ENCODE results near the gene HIF1AN. TPM values are rescaled to one million over a fixed set of nuclear protein-coding genes. Genes with fewer than 3 reads are reported as not detected.

Gene HIF1AN
- total RNA-seq, 1 donor from 2014 or later = 19.3 TPM

DNA sequence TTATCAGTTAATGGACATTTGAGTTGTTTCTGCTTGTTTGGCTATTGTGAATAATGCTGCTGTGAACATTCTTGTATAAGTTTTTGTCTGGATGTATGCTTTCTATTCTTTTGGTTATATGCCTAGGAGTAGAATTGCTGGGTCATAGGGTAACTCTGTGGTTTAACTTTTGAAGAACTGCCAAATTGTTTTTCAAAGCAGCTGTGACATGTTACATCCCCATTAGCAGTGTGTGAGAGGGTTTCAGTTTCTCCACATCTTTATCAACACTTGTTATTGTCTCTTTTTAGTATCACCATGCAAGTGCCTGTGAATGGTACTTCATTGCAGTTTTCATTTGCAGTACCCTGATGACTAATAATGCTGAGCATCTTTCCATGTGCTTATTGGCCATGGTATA is 4.0 kb upstream of the HIF1AN start:
- H3K36me3 ChIP-seq (ENCODE audit: control insufficient read depth in 3 of 3, insufficient read depth in 3 of 3, low read length in 3 of 3) = peaks cover 4% of the 10 kb centered on the region in 3 donors
- no peak overlapping the region for H3K9ac ChIP-seq (ENCODE audit: low read depth in 1 of 3, low read length in 3 of 3)
- H3K4me1 ChIP-seq (ENCODE audit: control insufficient read depth in 3 of 3, insufficient read depth in 3 of 3, low read length in 3 of 3) = peaks cover 27 to 44% (median 37%) of the 10 kb centered on the region in 3 donors
- no peak overlapping the region for H3K27ac ChIP-seq (ENCODE audit: low read depth, low read length)
- no peaks in the 10 kb centered on the region for H3K9me3 ChIP-seq (ENCODE audit: control insufficient read depth in 3 of 3, low read length in 3 of 3)
- no peak overlapping the region for H3K4me3 ChIP-seq (ENCODE audit: low read length in 3 of 3)
- H3K27me3 ChIP-seq (ENCODE audit: control insufficient read depth in 3 of 3, insufficient read depth in 3 of 3, low read length in 3 of 3) = no peaks in the 10 kb centered on the region

DNA sequence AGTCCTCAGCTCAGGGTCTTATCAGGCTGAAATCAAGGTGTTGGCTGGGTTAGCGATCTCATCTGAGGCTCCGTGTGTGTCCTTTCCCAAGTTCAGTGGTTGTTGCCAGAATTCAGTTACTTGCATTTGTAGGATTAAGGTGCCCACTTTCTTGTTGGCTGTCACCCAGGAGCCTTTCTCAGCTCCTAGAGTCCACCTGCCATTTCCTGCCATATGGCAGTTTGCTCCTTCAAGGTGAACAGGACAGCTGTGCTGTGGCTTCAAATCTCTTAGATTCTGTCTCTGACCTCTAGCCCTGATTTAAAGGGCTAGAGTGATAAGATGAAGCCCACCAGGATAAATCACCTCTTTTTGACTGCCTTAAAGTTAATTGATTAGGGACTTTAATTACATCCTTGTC is 1.0 kb upstream of the HIF1AN start:
- Histone ChIP-seq H3K4me1 (ENCODE audit: control insufficient read depth in 3 of 3, insufficient read depth in 3 of 3, low read length in 3 of 3) (peaks cover 10 to 26% (median 24%) of the 10 kb centered on the region in 3 donors), H3K27ac (ENCODE audit: low read depth, low read length) (no peak overlapping the region), H3K9me3 (ENCODE audit: control insufficient read depth in 3 of 3, low read length in 3 of 3) (no peaks in the 10 kb centered on the region), H3K4me3 (ENCODE audit: low read length in 3 of 3) (peak overlapping the region in 1 of 3 donors; percentile 88), H3K36me3 (ENCODE audit: control insufficient read depth in 3 of 3, insufficient read depth in 3 of 3, low read length in 3 of 3) (peaks cover 6 to 13% (median 10%) of the 10 kb centered on the region in 3 donors), H3K9ac (ENCODE audit: low read depth in 1 of 3, low read length in 3 of 3) (no peak overlapping the region), H3K27me3 (ENCODE audit: control insufficient read depth in 3 of 3, insufficient read depth in 3 of 3, low read length in 3 of 3) (no peaks in the 10 kb centered on the region)

DNA sequence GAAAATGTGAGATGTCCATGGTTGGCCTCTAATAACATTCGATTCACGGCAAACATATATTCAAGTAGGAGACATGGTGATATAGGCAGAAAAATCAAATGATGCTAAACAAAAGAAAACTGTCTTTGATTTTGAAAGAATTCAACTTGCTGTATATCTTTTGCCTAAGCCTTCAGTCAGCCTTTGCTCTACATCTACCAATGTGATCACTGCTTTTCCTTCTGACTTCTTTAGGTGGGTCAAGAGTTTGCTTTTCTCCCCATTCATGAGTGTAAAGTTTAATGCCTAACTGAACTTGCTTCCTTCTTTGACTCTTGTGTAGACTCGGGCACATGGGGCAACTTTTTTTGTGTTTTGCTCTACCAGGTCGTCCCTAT is 417 bp upstream of the HIF1AN start:
- peaks cover 6 to 20% (median 18%) of the 10 kb centered on the region in 3 donors for H3K4me1 ChIP-seq (ENCODE audit: control insufficient read depth in 3 of 3, insufficient read depth in 3 of 3, low read length in 3 of 3)
- no peak overlapping the region for H3K27ac ChIP-seq (ENCODE audit: low read depth, low read length)
- no peaks in the 10 kb centered on the region for H3K9me3 ChIP-seq (ENCODE audit: control insufficient read depth in 3 of 3, low read length in 3 of 3)
- H3K9ac ChIP-seq (ENCODE audit: low read depth in 1 of 3, low read length in 3 of 3) = peak overlapping the region; percentile 63 to 82 (median 69)
- H3K4me3 ChIP-seq (ENCODE audit: low read length in 3 of 3) = peak overlapping the region; percentile 79 to 88 (median 82)
- peaks cover 7 to 14% (median 13%) of the 10 kb centered on the region in 3 donors for H3K36me3 ChIP-seq (ENCODE audit: control insufficient read depth in 3 of 3, insufficient read depth in 3 of 3, low read length in 3 of 3)
- no peaks in the 10 kb centered on the region for H3K27me3 ChIP-seq (ENCODE audit: control insufficient read depth in 3 of 3, insufficient read depth in 3 of 3, low read length in 3 of 3)

DNA sequence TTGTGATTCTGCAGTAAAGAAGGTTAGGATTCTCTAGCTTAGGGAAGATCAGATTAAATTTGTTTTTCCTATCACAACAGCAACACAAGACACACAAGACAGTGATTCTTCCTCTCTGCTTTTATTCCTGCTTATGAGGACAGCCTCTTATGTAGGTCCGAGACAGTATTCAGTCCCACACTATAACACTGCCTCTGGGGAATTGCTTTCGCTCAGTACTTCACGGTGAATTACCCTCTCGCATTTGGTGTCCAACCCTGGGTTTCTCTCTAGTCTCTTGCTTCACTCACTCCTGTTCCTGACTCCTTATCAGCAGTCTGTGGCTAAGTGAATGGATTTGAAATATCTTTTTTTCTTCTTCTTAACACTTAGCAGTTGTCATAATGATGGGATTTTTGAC is 1.7 kb downstream of the HIF1AN start:
- peaks cover 6 to 20% (median 18%) of the 10 kb centered on the region in 3 donors for H3K4me1 ChIP-seq (ENCODE audit: control insufficient read depth in 3 of 3, insufficient read depth in 3 of 3, low read length in 3 of 3)
- H3K9ac ChIP-seq (ENCODE audit: low read depth in 1 of 3, low read length in 3 of 3) = no peak overlapping the region
- H3K4me3 ChIP-seq (ENCODE audit: low read length in 3 of 3) = no peak overlapping the region
- H3K9me3 ChIP-seq (ENCODE audit: control insufficient read depth in 3 of 3, low read length in 3 of 3) = no peaks in the 10 kb centered on the region
- no peak overlapping the region for H3K27ac ChIP-seq (ENCODE audit: low read depth, low read length)
- no peaks in the 10 kb centered on the region for H3K27me3 ChIP-seq (ENCODE audit: control insufficient read depth in 3 of 3, insufficient read depth in 3 of 3, low read length in 3 of 3)
- H3K36me3 ChIP-seq (ENCODE audit: control insufficient read depth in 3 of 3, insufficient read depth in 3 of 3, low read length in 3 of 3) = peaks cover 12 to 31% (median 28%) of the 10 kb centered on the region in 3 donors

DNA sequence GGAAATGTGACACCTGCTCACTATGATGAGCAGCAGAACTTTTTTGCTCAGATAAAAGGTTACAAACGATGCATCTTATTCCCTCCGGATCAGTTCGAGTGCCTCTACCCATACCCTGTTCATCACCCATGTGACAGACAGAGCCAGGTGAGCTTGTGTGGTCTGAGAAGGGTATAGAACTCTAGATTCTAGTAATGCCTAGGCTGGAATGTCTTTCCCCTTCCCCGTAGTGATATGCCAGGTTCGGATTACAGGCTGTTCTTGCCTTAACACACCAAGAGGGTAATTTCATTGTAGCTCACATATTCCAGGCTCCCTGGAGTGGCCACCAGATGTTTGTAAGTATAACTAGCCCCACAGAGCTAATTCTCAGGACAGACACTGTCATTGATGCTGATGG is 9.2 kb downstream of the HIF1AN start:
- H3K4me1 ChIP-seq (ENCODE audit: control insufficient read depth in 3 of 3, insufficient read depth in 3 of 3, low read length in 3 of 3) = no peaks in the 10 kb centered on the region

DNA sequence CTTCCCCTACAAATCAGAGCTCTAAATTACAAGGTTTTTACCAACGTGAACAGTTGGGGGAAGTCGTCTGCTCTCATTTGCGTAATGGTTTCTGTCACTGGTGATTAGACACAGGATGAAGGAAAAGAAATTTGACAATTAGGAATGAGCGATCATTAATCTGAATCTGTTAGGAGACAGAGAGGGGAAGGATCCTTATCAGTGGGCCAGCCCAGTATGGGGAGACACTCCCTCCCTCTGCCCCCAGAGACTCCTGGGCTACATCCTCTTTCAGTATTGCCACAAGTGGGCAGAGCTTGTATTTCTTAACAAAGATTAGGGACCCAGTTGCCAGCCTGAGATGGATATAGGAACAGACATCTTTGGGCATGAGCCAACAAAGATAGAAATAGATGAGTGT is 15.5 kb downstream of the HIF1AN start:
- H3K27ac ChIP-seq (ENCODE audit: low read depth, low read length) = no peak overlapping the region

More for the DNA sequence above, 9.2 kb downstream of the HIF1AN start:
- Histone ChIP-seq H3K27me3 (ENCODE audit: control insufficient read depth in 3 of 3, insufficient read depth in 3 of 3, low read length in 3 of 3) (no peaks in the 10 kb centered on the region), H3K4me3 (ENCODE audit: low read length in 3 of 3) (no peak overlapping the region), H3K9me3 (ENCODE audit: control insufficient read depth in 3 of 3, low read length in 3 of 3) (no peaks in the 10 kb centered on the region), H3K27ac (ENCODE audit: low read depth, low read length) (no peak overlapping the region), H3K9ac (ENCODE audit: low read depth in 1 of 3, low read length in 3 of 3) (no peak overlapping the region), H3K36me3 (ENCODE audit: control insufficient read depth in 3 of 3, insufficient read depth in 3 of 3, low read length in 3 of 3) (peaks cover 43 to 82% (median 79%) of the 10 kb centered on the region in 3 donors)

DNA sequence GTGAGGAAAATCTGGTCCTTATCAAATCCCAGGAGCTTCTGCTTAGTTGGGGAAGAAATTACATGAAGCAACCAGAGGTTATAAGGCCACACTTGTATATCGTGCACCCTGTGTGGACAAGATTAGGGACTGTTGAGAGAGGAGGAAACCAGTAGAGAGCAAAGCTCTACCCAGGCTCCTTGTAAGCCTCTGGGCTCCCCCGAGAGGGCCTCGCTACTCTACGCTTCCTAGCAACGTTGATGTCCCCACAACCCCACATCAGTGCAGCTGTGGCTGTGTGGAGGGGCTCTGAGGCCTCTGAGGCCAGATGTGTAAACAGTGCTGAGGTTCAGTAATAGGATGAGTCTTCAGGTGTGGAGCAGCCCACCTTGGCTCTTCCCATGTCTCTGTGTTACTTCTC is 16.0 kb downstream of the HIF1AN start:
- H3K4me3 ChIP-seq (ENCODE audit: low read length in 3 of 3) = no peak overlapping the region
- no peaks in the 10 kb centered on the region for H3K9me3 ChIP-seq (ENCODE audit: control insufficient read depth in 3 of 3, low read length in 3 of 3)
- H3K36me3 ChIP-seq (ENCODE audit: control insufficient read depth in 3 of 3, insufficient read depth in 3 of 3, low read length in 3 of 3) = peaks cover 26 to 44% (median 43%) of the 10 kb centered on the region in 3 donors
- no peak overlapping the region for H3K27ac ChIP-seq (ENCODE audit: low read depth, low read length)
- no peaks in the 10 kb centered on the region for H3K27me3 ChIP-seq (ENCODE audit: control insufficient read depth in 3 of 3, insufficient read depth in 3 of 3, low read length in 3 of 3)
- H3K4me1 ChIP-seq (ENCODE audit: control insufficient read depth in 3 of 3, insufficient read depth in 3 of 3, low read length in 3 of 3) = no peaks in the 10 kb centered on the region
- H3K9ac ChIP-seq (ENCODE audit: low read depth in 1 of 3, low read length in 3 of 3) = no peak overlapping the region

More for the DNA sequence above, 15.5 kb downstream of the HIF1AN start:
- no peaks in the 10 kb centered on the region for H3K9me3 ChIP-seq (ENCODE audit: control insufficient read depth in 3 of 3, low read length in 3 of 3)
- H3K27me3 ChIP-seq (ENCODE audit: control insufficient read depth in 3 of 3, insufficient read depth in 3 of 3, low read length in 3 of 3) = no peaks in the 10 kb centered on the region
- H3K4me3 ChIP-seq (ENCODE audit: low read length in 3 of 3) = no peak overlapping the region
- no peaks in the 10 kb centered on the region for H3K4me1 ChIP-seq (ENCODE audit: control insufficient read depth in 3 of 3, insufficient read depth in 3 of 3, low read length in 3 of 3)
- no peak overlapping the region for H3K9ac ChIP-seq (ENCODE audit: low read depth in 1 of 3, low read length in 3 of 3)
- H3K36me3 ChIP-seq (ENCODE audit: control insufficient read depth in 3 of 3, insufficient read depth in 3 of 3, low read length in 3 of 3) = peaks cover 26 to 45% (median 42%) of the 10 kb centered on the region in 3 donors

DNA sequence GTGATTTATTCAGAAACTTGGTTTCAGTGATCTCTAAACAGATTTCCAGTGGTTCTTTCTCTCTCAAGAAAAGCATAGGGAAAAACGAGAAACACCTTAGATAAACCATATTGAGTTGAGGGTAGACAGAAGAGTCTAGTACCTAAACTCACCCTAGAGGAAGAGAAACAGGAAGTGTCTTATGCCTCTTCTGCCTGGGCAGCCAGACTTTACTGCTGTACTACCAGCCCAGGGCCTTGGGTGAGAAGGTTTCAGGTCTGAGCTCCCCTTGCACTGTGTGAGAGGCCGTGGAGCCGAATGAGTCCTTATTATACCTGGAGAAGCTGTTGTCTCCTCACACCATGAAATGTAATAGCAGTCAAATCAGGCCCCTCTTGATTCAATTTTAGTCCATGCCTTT is 18.2 kb downstream of the HIF1AN start:
- H3K4me1 ChIP-seq (ENCODE audit: control insufficient read depth in 3 of 3, insufficient read depth in 3 of 3, low read length in 3 of 3) = no peaks in the 10 kb centered on the region
- H3K9me3 ChIP-seq (ENCODE audit: control insufficient read depth in 3 of 3, low read length in 3 of 3) = no peaks in the 10 kb centered on the region
- H3K4me3 ChIP-seq (ENCODE audit: low read length in 3 of 3) = no peak overlapping the region
- H3K36me3 ChIP-seq (ENCODE audit: control insufficient read depth in 3 of 3, insufficient read depth in 3 of 3, low read length in 3 of 3) = peaks cover 6 to 27% (median 23%) of the 10 kb centered on the region in 3 donors
- H3K27me3 ChIP-seq (ENCODE audit: control insufficient read depth in 3 of 3, insufficient read depth in 3 of 3, low read length in 3 of 3) = no peaks in the 10 kb centered on the region
- no peak overlapping the region for H3K9ac ChIP-seq (ENCODE audit: low read depth in 1 of 3, low read length in 3 of 3)
- H3K27ac ChIP-seq (ENCODE audit: low read depth, low read length) = no peak overlapping the region

DNA sequence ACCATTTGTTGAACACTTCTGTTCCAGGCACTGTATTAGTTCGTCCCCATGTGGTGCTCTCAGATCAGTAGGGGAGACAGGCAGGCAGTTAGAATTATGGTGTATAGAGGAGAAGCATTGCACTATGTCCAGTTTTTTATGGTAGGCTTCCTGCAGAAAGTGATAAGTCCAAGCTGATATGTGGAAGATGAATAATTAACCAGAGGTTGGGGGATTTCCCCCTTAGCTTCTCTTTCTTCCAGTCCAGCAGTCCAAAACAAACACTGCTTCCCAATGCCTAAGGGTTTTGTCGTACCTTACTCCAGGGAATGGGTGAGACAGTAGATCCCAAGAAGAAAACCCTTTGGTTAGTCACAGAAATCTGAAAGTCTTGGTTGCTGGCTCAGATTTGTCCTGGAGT is 19.2 kb downstream of the HIF1AN start:
- H3K9me3 ChIP-seq (ENCODE audit: control insufficient read depth in 3 of 3, low read length in 3 of 3) = no peaks in the 10 kb centered on the region
- H3K36me3 ChIP-seq (ENCODE audit: control insufficient read depth in 3 of 3, insufficient read depth in 3 of 3, low read length in 3 of 3) = peaks cover 0 to 22% (median 15%) of the 10 kb centered on the region in 3 donors
- no peaks in the 10 kb centered on the region for H3K4me1 ChIP-seq (ENCODE audit: control insufficient read depth in 3 of 3, insufficient read depth in 3 of 3, low read length in 3 of 3)
- no peak overlapping the region for H3K4me3 ChIP-seq (ENCODE audit: low read length in 3 of 3)
- H3K9ac ChIP-seq (ENCODE audit: low read depth in 1 of 3, low read length in 3 of 3) = no peak overlapping the region
- no peak overlapping the region for H3K27ac ChIP-seq (ENCODE audit: low read depth, low read length)
- peaks cover 0 to under 1% (median 0%) of the 10 kb centered on the region in 3 donors for H3K27me3 ChIP-seq (ENCODE audit: control insufficient read depth in 3 of 3, insufficient read depth in 3 of 3, low read length in 3 of 3)

DNA sequence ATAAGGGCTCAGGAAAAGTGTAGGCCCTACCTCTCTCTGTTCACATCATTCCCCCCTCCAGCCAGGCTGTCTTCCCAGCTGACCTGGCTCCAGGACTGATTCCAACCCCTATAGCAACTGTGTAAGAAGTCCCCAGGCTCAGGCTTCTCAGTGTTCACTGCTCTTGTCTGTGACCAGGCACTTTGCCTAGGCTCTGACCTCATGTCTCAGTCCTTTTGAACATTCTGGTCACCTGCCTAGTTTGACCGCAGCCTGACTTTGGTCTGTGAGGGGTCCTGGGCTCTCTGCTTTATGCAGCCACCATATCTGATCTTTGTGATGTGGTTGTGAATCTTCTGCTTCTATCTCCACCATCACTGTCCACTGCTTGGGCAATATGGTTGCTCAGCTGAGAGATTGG is 24.5 kb downstream of the HIF1AN start:
- peaks cover 32 to 38% (median 38%) of the 10 kb centered on the region in 3 donors for H3K27me3 ChIP-seq (ENCODE audit: control insufficient read depth in 3 of 3, insufficient read depth in 3 of 3, low read length in 3 of 3)
- peaks cover 0 to 12% (median 8%) of the 10 kb centered on the region in 3 donors for H3K36me3 ChIP-seq (ENCODE audit: control insufficient read depth in 3 of 3, insufficient read depth in 3 of 3, low read length in 3 of 3)
- H3K9me3 ChIP-seq (ENCODE audit: control insufficient read depth in 3 of 3, low read length in 3 of 3) = no peaks in the 10 kb centered on the region
- H3K27ac ChIP-seq (ENCODE audit: low read depth, low read length) = no peak overlapping the region
- H3K9ac ChIP-seq (ENCODE audit: low read depth in 1 of 3, low read length in 3 of 3) = no peak overlapping the region
- H3K4me3 ChIP-seq (ENCODE audit: low read length in 3 of 3) = no peak overlapping the region
- H3K4me1 ChIP-seq (ENCODE audit: control insufficient read depth in 3 of 3, insufficient read depth in 3 of 3, low read length in 3 of 3) = peaks cover 0 to 11% (median 10%) of the 10 kb centered on the region in 3 donors

Data from skeletal muscle tissue (tissue), 4 donors.